Kidney (tissue), 14 donors: Measurements from ENCODE around the gene FAM81A. TPM values are rescaled to one million over a fixed set of nuclear protein-coding genes. Genes with fewer than 3 reads are reported as not detected.

ENCODE experiments used
- DNase-seq, 5 donors: peaks; one replicate each; pipeline ENCODE4 v3.0.0-alpha.2; 2013 to 2020
- FAIRE-seq: peaks from 2 replicates; lab custom pipeline; 2012; peaks lifted over from hg19 to GRCh38; lab: Jason Lieb, UNC
- H3K27ac ChIP-seq, 2 donors: one replicate each; pipeline ENCODE4 v1.7.0; 2013; ENCODE audit warnings: low read depth in 2 of 2, low read length in 2 of 2, inconsistent platforms in 1 of 2
- H3K27me3 ChIP-seq: one replicate; pipeline ENCODE4 v1.7.1; 2013; ENCODE audit warnings: low read length, inconsistent platforms; ENCODE audit not compliant: control insufficient read depth, insufficient read depth
- H3K36me3 ChIP-seq, 3 donors: one replicate each; pipeline versions ENCODE4 v1.7.0 to v1.7.1; 2013; ENCODE audit warnings: low read length in 3 of 3, control low read depth in 1 of 3, inconsistent platforms in 1 of 3; ENCODE audit not compliant: insufficient read depth in 3 of 3, control insufficient read depth in 2 of 3
- H3K4me1 ChIP-seq, 3 donors: one replicate each; pipeline versions ENCODE4 v1.7.0 to v1.7.1; 2013; ENCODE audit warnings: low read length in 3 of 3, inconsistent platforms in 1 of 3, low read depth in 1 of 3; ENCODE audit not compliant: control insufficient read depth in 2 of 3, insufficient read depth in 2 of 3
- H3K4me3 ChIP-seq, 3 donors: one replicate each; pipeline versions ENCODE4 v1.7.0 to v1.8.1; 2013; ENCODE audit warnings: low read length in 3 of 3, control low read depth in 1 of 3, inconsistent platforms in 1 of 3
- H3K9ac ChIP-seq, 3 donors: one replicate each; pipeline versions ENCODE4 v1.7.0 to v1.7.1; 2013; ENCODE audit warnings: low read length in 3 of 3, control low read depth in 1 of 3, inconsistent platforms in 1 of 3
- H3K9me3 ChIP-seq, 3 donors: one replicate each; pipeline versions ENCODE4 v1.7.0 to v1.7.1; 2013; ENCODE audit warnings: low read length in 3 of 3, control low read depth in 1 of 3, inconsistent platforms in 1 of 3; ENCODE audit not compliant: control insufficient read depth in 2 of 3, insufficient read depth in 1 of 3
- CTCF ChIP-seq: IDR thresholded peaks from 3 replicates; pipeline ENCODE4 v1.5.1; 2012; ENCODE audit warnings: mild to moderate bottlenecking, moderate library complexity, borderline replicate concordance; ENCODE audit not compliant: insufficient read depth; ENCODE audit errors: extremely low read depth
- intact Hi-C: fragments of 100-400 bp; cut with DNase I; formaldehyde crosslinking; loops from one replicate; pipeline ENCODE4 v1.11.1; 2022
- polyA plus RNA-seq: library from polyadenylated mRNA; stranded (reverse); fragments of 350-450 nt; fragmentation: Illumina TruSeq; extraction: RNeasy Lipid Tissue Mini Kit (QIAGEN cat#74804); gene quantifications from one replicate; pipeline ENCODE4 v1.2.3, GENCODE V29; 2014; ENCODE audit warnings: low read depth, low replicate concordance; ENCODE audit not compliant: insufficient read depth
- total RNA-seq: library from RNA; stranded (reverse); fragmentation: NEBNext Ultra II Directional; extraction: Animal tissue kit (Norgen Biotek cat#: 25700); gene quantifications from one replicate; pipeline ENCODE4 v1.2.1, GENCODE V29; 2021
- donor health status: control.
- donor health status: control.
- donor health status: control.
- donor health status: control.
- donor health status: control.
- donor health status: DM: yes; HTN: yes; CAD: no.
- donor health status: Normal renal cell carcinoma (clear cell type).

The FAM81A gene
- total and polyA plus RNA-seq, 2 donors from 2014 or later: 10.4 TPM

DNA sequence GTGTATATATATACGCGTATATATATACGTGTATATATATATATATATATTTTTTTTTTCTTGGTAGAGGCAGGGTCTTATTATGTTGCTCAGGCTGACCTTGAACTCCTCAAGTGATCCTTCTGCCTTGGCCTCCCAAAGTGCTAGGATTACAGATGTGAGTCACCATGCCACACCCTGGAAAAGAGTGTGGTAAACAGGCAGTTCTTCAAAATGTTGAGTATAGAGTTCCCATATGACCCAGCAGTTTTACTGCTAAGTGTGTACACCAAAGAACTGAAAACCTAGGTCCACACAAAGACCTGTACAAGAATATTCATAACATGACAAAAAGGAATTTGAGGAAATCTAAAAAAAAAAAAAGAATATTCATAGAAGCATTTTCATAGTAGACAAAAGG lies 101.8 kb downstream of the FAM81A start:
- Histone ChIP-seq H3K9ac (no peak overlapping the region), H3K36me3 (no peaks in the 10 kb centered on the region), H3K9me3 (no peaks in the 10 kb centered on the region), H3K4me1 (no peaks in the 10 kb centered on the region), H3K27me3 (no peaks in the 10 kb centered on the region), H3K4me3 (no peak overlapping the region), H3K27ac (no peak overlapping the region)
- FAIRE-seq: no peak
- no peak for DNase-seq
- intact Hi-C loops: no loop called here
- TF ChIP-seq CTCF: no peak

DNA sequence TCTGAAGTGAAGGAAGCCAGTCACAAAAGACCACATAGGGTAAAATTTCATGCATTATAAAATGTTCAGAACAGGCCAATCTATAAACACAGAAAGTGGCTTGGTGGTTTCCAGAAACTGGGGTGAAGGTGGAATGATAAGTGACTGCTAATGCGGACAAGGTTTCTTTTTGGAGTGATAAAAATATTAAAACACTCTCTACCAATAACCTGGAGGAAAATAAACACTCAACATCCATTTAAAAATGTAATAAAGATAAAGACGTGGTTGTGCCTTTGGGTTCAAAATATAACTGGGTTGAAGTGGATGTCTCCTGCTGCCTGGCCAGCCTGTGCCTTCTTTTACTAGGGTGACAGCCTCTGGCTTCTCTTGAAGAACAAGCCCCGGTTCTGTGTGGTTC lies 102.7 kb downstream of the FAM81A start:
- no peak for DNase-seq
- H3K9me3 ChIP-seq: no peaks in the 10 kb centered on the region
- H3K27ac ChIP-seq: no peak overlapping the region
- H3K36me3 ChIP-seq: no peaks in the 10 kb centered on the region
- intact Hi-C loops: no loop called here
- no peak for TF ChIP-seq CTCF
- no peak for FAIRE-seq
- no peaks in the 10 kb centered on the region for H3K27me3 ChIP-seq
- no peak overlapping the region for H3K9ac ChIP-seq
- H3K4me3 ChIP-seq: no peak overlapping the region
- no peaks in the 10 kb centered on the region for H3K4me1 ChIP-seq

DNA sequence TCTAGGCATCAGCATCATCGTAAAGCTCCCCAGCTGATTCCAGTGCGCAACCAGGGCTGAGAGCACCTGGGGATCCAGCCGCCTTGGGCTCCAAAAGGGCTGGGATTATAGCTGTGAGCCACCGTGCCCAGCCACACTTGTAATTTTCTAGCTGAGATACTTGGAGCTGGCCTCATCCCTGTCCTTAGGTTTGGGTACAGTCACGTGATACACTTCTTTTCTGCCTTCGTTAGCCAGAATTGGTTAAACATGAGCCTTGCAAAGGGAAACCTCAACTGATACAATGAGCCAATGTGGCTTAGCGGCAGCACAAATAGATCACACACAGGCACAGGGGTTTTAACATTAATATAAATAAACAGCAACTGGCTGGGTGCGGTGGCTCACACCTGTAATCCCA lies 103.8 kb downstream of the FAM81A start:
- FAIRE-seq: no peak
- Histone ChIP-seq H3K9me3 (no peaks in the 10 kb centered on the region), H3K9ac (no peak overlapping the region), H3K4me1 (no peaks in the 10 kb centered on the region), H3K4me3 (no peak overlapping the region), H3K27me3 (no peaks in the 10 kb centered on the region), H3K36me3 (no peaks in the 10 kb centered on the region), H3K27ac (no peak overlapping the region)
- DNase-seq: no peak
- intact Hi-C loops: no loop called here
- TF ChIP-seq CTCF: no peak
